KMS-11 (cell line): ENCODE results near the gene SORL1-AS1.

ENCODE experiments used
- H2AFZ ChIP-seq: fragments of 200-600 bp; sonication (generic); 2 replicates; pipeline ENCODE4 v1.6.1; 2016; ENCODE audit warnings: antibody characterized with exemption, mixed run types, low read depth
- H3K27ac ChIP-seq: fragments of 200-600 bp; sonication (generic); 2 replicates; pipeline ENCODE4 v1.6.1; 2016; ENCODE audit warnings: mild to moderate bottlenecking, mixed run types
- H3K27me3 ChIP-seq: fragments of 200-600 bp; sonication (generic); 2 replicates; pipeline ENCODE4 v1.6.1; 2017; ENCODE audit warnings: mild to moderate bottlenecking, low read depth, mixed run types, moderate library complexity; ENCODE audit not compliant: insufficient read depth
- H3K36me3 ChIP-seq: fragments of 200-600 bp; sonication (generic); 2 replicates; pipeline ENCODE4 v1.6.1; 2017; ENCODE audit warnings: mild to moderate bottlenecking, mixed run types; ENCODE audit not compliant: insufficient read depth
- H3K4me1 ChIP-seq: fragments of 200-600 bp; sonication (generic); 2 replicates; pipeline ENCODE4 v1.6.1; 2016; ENCODE audit warnings: mild to moderate bottlenecking, low read depth, mixed run types; ENCODE audit not compliant: poor library complexity, severe bottlenecking
- H3K4me2 ChIP-seq: fragments of 200-600 bp; sonication (generic); 2 replicates; pipeline ENCODE4 v1.7.0; 2016; ENCODE audit warnings: mild to moderate bottlenecking, mixed run types
- H3K4me3 ChIP-seq: fragments of 200-600 bp; sonication (generic); IDR thresholded peaks from 2 replicates; pipeline ENCODE4 v1.6.1; 2017; ENCODE audit warnings: low read depth, low read length, mixed read lengths; ENCODE audit not compliant: insufficient read depth
- H3K79me2 ChIP-seq: fragments of 200-600 bp; sonication (generic); 2 replicates; pipeline ENCODE4 v1.6.1; 2016; ENCODE audit warnings: low read depth, mixed run types; ENCODE audit not compliant: insufficient read depth
- H3K9ac ChIP-seq: fragments of 200-600 bp; sonication (generic); 2 replicates; pipeline ENCODE4 v1.6.1; 2016; ENCODE audit warnings: mild to moderate bottlenecking, mixed run types
- H4K20me1 ChIP-seq: fragments of 200-600 bp; sonication (generic); 2 replicates; pipeline ENCODE4 v1.6.1; 2016; ENCODE audit warnings: mild to moderate bottlenecking, mixed run types; ENCODE audit not compliant: insufficient read depth
- TF ChIP-seq, protein P1 (sequence below): fragments of 200-600 bp; sonication (generic); conservative IDR thresholded peaks from 2 replicates; pipeline ENCODE4 v1.6.1; 2017; ENCODE audit warnings: low read depth, mild to moderate bottlenecking, antibody characterized with exemption, low read length, moderate library complexity, mixed read lengths

Gene SORL1-AS1

DNA sequence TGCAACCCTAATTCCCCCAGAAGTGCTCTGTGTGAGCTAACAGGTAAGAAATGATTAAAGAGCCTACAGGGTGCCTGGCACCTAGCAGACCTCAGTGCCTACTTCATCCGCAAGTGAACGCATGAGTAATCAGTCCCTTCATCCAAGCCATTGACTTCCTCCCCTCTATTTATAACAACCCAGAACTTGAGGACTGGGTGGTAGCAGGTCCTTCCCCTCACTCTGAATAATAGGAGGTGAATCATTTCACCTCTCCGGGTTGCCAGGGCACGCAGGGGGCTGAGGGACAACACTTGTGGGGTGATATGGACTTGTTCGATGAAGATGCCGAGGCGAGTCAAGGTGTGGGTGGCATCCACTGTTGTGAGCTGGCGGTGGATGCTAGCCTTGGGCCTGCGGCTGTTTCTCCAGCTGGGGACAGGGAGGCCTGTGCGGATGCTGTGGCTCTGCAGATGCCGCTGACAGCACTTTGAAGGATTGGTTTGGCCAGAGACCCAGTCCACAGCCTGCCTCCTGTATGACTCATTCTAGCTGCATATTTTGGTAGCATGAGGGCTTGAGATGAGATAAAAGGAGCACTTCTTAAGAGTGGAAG lies 11.7 kb upstream of the SORL1-AS1 start:
- no peak overlapping the region for H3K4me3 ChIP-seq
- H3K79me2 ChIP-seq = no peaks in the 10 kb centered on the region
- no peaks in the 10 kb centered on the region for H3K36me3 ChIP-seq
- H3K4me1 ChIP-seq = no peaks in the 10 kb centered on the region
- no peak overlapping the region for H2AFZ ChIP-seq
- TF ChIP-seq, protein P1, sequence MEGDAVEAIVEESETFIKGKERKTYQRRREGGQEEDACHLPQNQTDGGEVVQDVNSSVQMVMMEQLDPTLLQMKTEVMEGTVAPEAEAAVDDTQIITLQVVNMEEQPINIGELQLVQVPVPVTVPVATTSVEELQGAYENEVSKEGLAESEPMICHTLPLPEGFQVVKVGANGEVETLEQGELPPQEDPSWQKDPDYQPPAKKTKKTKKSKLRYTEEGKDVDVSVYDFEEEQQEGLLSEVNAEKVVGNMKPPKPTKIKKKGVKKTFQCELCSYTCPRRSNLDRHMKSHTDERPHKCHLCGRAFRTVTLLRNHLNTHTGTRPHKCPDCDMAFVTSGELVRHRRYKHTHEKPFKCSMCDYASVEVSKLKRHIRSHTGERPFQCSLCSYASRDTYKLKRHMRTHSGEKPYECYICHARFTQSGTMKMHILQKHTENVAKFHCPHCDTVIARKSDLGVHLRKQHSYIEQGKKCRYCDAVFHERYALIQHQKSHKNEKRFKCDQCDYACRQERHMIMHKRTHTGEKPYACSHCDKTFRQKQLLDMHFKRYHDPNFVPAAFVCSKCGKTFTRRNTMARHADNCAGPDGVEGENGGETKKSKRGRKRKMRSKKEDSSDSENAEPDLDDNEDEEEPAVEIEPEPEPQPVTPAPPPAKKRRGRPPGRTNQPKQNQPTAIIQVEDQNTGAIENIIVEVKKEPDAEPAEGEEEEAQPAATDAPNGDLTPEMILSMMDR = no peak
- no peak overlapping the region for H3K9ac ChIP-seq
- H4K20me1 ChIP-seq = no peaks in the 10 kb centered on the region
- no peak overlapping the region for H3K4me2 ChIP-seq
- H3K27ac ChIP-seq = no peak overlapping the region
- no peaks in the 10 kb centered on the region for H3K27me3 ChIP-seq

DNA sequence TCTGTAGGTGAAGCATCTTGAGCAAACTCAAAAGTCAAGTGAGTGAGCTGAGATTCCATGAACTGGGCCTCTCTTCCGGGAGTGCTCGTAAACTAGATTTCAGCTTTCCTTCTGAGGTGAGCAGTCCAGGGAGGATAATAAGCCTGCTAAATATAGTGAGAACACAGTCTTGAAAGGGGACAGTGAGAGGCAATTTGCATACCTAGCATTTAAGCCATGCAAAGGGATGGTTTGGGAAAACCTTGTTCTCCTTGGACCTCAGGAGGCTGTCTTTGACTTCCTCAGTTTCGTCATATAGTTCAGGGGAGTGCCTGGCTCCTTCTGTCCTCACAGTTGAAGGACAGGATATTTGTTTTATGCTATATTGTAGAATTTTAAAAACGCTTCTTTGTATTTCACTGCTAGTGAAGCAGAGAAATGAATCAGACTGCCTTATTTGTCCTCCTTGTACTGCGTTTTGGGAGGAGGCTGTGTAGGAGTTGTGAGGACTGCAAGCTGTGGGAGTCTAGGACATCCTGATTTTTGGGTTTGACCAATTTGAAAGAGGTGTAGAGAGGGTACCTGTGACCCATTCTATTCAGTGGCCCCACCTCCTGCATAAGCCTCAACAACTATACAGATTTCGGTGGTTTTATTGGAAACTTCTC lies 11.0 kb upstream of the SORL1-AS1 start:
- no peaks in the 10 kb centered on the region for H4K20me1 ChIP-seq
- no peaks in the 10 kb centered on the region for H3K36me3 ChIP-seq
- TF ChIP-seq, protein P1 = no peak
- H3K79me2 ChIP-seq = no peaks in the 10 kb centered on the region
- H2AFZ ChIP-seq = no peak overlapping the region
- no peak overlapping the region for H3K4me2 ChIP-seq
- H3K27ac ChIP-seq = no peak overlapping the region
- H3K9ac ChIP-seq = no peak overlapping the region
- H3K4me1 ChIP-seq = no peaks in the 10 kb centered on the region
- no peaks in the 10 kb centered on the region for H3K27me3 ChIP-seq
- no peak overlapping the region for H3K4me3 ChIP-seq

DNA sequence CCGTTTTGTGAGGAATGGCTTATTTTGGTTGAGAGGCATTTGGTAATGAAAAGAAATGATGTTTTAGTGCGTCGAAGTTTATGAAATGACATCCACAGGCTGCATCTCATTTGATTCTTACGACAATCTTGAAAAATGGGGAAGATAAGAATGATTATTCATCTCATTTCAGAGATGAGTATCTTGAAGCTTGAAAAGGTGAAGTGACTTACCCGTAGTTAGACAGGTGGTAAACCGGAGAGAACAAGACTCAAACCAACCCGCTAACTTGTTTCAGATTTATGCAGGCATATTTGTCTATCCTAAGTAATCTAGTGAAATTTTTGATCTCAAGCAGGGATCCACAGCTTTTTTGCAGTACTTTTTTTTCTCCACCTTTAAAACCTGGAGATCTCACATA lies 9.1 kb upstream of the SORL1-AS1 start:
- TF ChIP-seq, protein P1 = no peak
- H3K27me3 ChIP-seq = no peaks in the 10 kb centered on the region
- H3K4me3 ChIP-seq = no peak overlapping the region
- no peak overlapping the region for H3K4me2 ChIP-seq
- no peaks in the 10 kb centered on the region for H3K79me2 ChIP-seq
- H3K27ac ChIP-seq = no peak overlapping the region
- H3K36me3 ChIP-seq = no peaks in the 10 kb centered on the region
- H4K20me1 ChIP-seq = no peaks in the 10 kb centered on the region
- no peak overlapping the region for H2AFZ ChIP-seq
- H3K9ac ChIP-seq = no peak overlapping the region
- no peaks in the 10 kb centered on the region for H3K4me1 ChIP-seq

DNA sequence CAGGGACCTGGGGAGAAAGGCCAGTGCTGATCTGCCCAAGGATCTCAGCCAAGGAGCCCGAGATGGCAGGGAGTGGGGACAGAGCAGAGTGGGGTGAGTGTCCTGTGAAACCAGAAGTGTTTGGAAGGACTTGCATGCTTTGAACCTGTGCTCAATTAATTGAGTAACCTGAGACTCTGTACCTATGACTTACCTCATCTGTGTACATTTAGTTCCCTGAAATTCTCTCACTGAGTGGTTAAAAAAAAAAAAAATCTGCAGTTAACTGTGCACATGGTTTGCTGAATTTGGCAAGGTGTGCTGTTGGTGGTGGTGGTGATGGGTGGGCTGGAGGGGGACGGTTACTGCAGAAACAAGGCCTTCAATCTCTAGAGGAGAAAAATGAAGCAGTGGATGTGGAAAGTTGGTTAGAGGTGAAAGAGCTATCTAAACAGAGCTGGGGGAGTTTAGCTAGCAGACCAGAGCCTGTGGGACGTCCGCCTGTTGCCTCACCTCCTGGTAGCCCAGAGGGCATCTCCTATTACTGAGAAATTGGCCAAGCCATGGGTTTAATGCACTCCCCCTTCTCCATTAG lies 8.3 kb upstream of the SORL1-AS1 start:
- Histone ChIP-seq H2AFZ (no peak overlapping the region), H3K4me2 (no peak overlapping the region), H3K27me3 (no peaks in the 10 kb centered on the region), H3K27ac (no peak overlapping the region), H3K4me1 (no peaks in the 10 kb centered on the region), H4K20me1 (no peaks in the 10 kb centered on the region), H3K36me3 (no peaks in the 10 kb centered on the region), H3K4me3 (no peak overlapping the region), H3K9ac (no peak overlapping the region), H3K79me2 (no peaks in the 10 kb centered on the region)
- TF ChIP-seq, protein P1 = no peak
